ENCODE results near the gene MTCL3.

MTCL3 gene

GRCh38 chr6:127475135-127475822 lies 43.9 kb downstream of the MTCL3 start:
- H2AK5ac ChIP-seq (ENCODE audit: insufficient read length, low read length) = no peak overlapping the region
- H3K4ac ChIP-seq (ENCODE audit: low read depth, low read length) = no peak overlapping the region
- H2BK20ac ChIP-seq (ENCODE audit: low read depth, low read length, poor library complexity, severe bottlenecking) = no peak overlapping the region
- peaks cover 2% of the 10 kb centered on the region for H3K4me1 ChIP-seq (ENCODE audit: insufficient read depth, low read length)
- no peak overlapping the region for H3K4me2 ChIP-seq (ENCODE audit: insufficient read depth, insufficient read length, low read length)
- no peak overlapping the region for H3K4me3 Mint-ChIP-seq
- H3K27me3 ChIP-seq (ENCODE audit: insufficient read depth, low read length) = no peaks in the 10 kb centered on the region
- no peak overlapping the region for H3K27ac Mint-ChIP-seq
- DNase-seq = no peak
- no peak overlapping the region for H2BK12ac ChIP-seq (ENCODE audit: insufficient read length, low read depth, low read length)
- no peak overlapping the region for H3T11ph ChIP-seq (ENCODE audit: low read length)
- peaks cover 30 to 62% (median 48%) of the 10 kb centered on the region in 3 experiments for H3K36me3 Mint-ChIP-seq (ENCODE audit: insufficient read depth in 1 of 3, low read depth in 3 of 3)
- H2BK15ac ChIP-seq (ENCODE audit: low read depth, low read length) = no peak overlapping the region
- H3K27me3 Mint-ChIP-seq (ENCODE audit: low read depth) = no peaks in the 10 kb centered on the region
- H3K23me2 ChIP-seq (ENCODE audit: insufficient read length, low read depth, low read length, poor library complexity, severe bottlenecking) = no peaks in the 10 kb centered on the region
- peaks cover 4 to 5% of the 10 kb centered on the region in 2 experiments; a peak in 2 of 4 replicates for H3K4me1 Mint-ChIP-seq
- H2BK120ac ChIP-seq (ENCODE audit: low read depth, low read length, poor library complexity, severe bottlenecking) = no peak overlapping the region
- no peaks in the 10 kb centered on the region for H3K79me1 ChIP-seq (ENCODE audit: insufficient read depth, low read depth, low read length, poor library complexity, severe bottlenecking)
- H3K56ac ChIP-seq (ENCODE audit: insufficient read length, low read depth, low read length) = no peak overlapping the region
- H3K9me3 ChIP-seq (ENCODE audit: control insufficient read depth, low read depth, low read length) = no peaks in the 10 kb centered on the region
- no peak overlapping the region for H4K5ac ChIP-seq (ENCODE audit: insufficient read length, low read depth, low read length)
- H3K27ac ChIP-seq (ENCODE audit: insufficient read length, low read depth, low read length) = no peak overlapping the region
- H3K9me3 Mint-ChIP-seq = no peaks in the 10 kb centered on the region
- no peak overlapping the region for H3K9ac ChIP-seq (ENCODE audit: extremely low read depth, insufficient read length, low read length)
- H3K18ac ChIP-seq (ENCODE audit: insufficient read length, low read depth, low read length) = no peak overlapping the region
- H4K8ac ChIP-seq (replicated peaks; ENCODE audit: insufficient read length, low read depth, low read length) = no peak overlapping the region
- H3K14ac ChIP-seq (ENCODE audit: insufficient read depth, low read length) = no peak overlapping the region
- no peak overlapping the region for H2BK5ac ChIP-seq (ENCODE audit: insufficient read length, low read length)
- H2AFZ ChIP-seq (ENCODE audit: low read length) = no peak overlapping the region
- WGBS (ENCODE audit: extremely low coverage, insufficient read length, low lambda C conversion rate) = no CpG with 5 or more reads among the region's 87 CpGs
- no peaks in the 10 kb centered on the region for H3K79me2 ChIP-seq (ENCODE audit: insufficient read depth, low read length)
- no peak overlapping the region for H3K23ac ChIP-seq (ENCODE audit: insufficient read length, low read depth, low read length)
- no peaks in the 10 kb centered on the region for H4K20me1 ChIP-seq (ENCODE audit: control insufficient read depth, insufficient read depth, insufficient read length)
- H4K91ac ChIP-seq (ENCODE audit: insufficient read length, low read depth, low read length) = no peak overlapping the region
- no peak for TF ChIP-seq CTCF (conservative IDR thresholded peaks at IDR 0.05)

All from H9 (cell line).